ENCODE results near the gene ACOT8. TPM values are rescaled to one million over a fixed set of nuclear protein-coding genes. Genes with fewer than 3 reads are reported as not detected.
A peak's percentile ranks its signal among the peaks of the same experiment; 100 is the strongest.

ACOT8 gene
- polyA plus RNA-seq, 1 donor (not counting 4 experiments of a cell fraction or from before 2014, with no cell fraction given): 23.9 TPM

GRCh38 chr20:45812157-45813005, 44.8 kb downstream of the ACOT8 start, which contains the start of gene UBE2C:
Gene UBE2C (plus strand): TSS chr20:45812644. CDS start chr20:45812696, 52 bp downstream.
- Histone ChIP-seq H3K9me3 (ENCODE audit: control insufficient read depth, low read depth, low read length) (no peaks in the 10 kb centered on the region), H3K27me3 (ENCODE audit: control insufficient read depth, extremely low read depth, insufficient read depth, low read length) (no peaks in the 10 kb centered on the region), H3K9ac (ENCODE audit: control insufficient read depth, extremely low read depth, insufficient read depth, low read length) (peak within 1 kb of the TSS; percentile 85), H3K9me1 (ENCODE audit: control insufficient read depth, extremely low read depth, insufficient read depth, low read length) (no peaks in the 10 kb centered on the region), H3K79me2 (ENCODE audit: control insufficient read depth, insufficient read depth, low read length) (peaks cover 21% of the 10 kb centered on the region), H3K4me3 (ENCODE audit: control insufficient read depth in 2 of 3, extremely low read depth in 1 of 3, insufficient read depth in 2 of 3, low read depth in 1 of 3, low read length in 3 of 3) (peak within 1 kb of the TSS; percentile 63 to 86 (median 82)), H3K4me2 (ENCODE audit: control insufficient read depth, extremely low read depth, insufficient read depth, low read depth, low read length) (peak within 1 kb of the TSS; percentile 87), H2AFZ (ENCODE audit: control insufficient read depth, low read length) (peak within 1 kb of the TSS; percentile 81), H3K36me3 (ENCODE audit: control insufficient read depth in 2 of 2, extremely low read depth in 1 of 2, insufficient read depth in 2 of 2, low read length in 2 of 2) (peaks cover 13 to 20% of the 10 kb centered on the region in 2 experiments), H4K20me1 (ENCODE audit: control insufficient read depth, extremely low read depth, insufficient read depth, low read length) (peaks cover 6% of the 10 kb centered on the region), H3K4me1 (ENCODE audit: control insufficient read depth, extremely low read depth, insufficient read depth, low read length) (peaks cover 13% of the 10 kb centered on the region), H3K27ac (ENCODE audit: control insufficient read depth, insufficient read depth, low read length) (peak within 1 kb of the TSS; percentile 76)
- DNase-seq (ENCODE audit: low read depth, low spot score): peak; percentile 84
- TF ChIP-seq, protein P1, sequence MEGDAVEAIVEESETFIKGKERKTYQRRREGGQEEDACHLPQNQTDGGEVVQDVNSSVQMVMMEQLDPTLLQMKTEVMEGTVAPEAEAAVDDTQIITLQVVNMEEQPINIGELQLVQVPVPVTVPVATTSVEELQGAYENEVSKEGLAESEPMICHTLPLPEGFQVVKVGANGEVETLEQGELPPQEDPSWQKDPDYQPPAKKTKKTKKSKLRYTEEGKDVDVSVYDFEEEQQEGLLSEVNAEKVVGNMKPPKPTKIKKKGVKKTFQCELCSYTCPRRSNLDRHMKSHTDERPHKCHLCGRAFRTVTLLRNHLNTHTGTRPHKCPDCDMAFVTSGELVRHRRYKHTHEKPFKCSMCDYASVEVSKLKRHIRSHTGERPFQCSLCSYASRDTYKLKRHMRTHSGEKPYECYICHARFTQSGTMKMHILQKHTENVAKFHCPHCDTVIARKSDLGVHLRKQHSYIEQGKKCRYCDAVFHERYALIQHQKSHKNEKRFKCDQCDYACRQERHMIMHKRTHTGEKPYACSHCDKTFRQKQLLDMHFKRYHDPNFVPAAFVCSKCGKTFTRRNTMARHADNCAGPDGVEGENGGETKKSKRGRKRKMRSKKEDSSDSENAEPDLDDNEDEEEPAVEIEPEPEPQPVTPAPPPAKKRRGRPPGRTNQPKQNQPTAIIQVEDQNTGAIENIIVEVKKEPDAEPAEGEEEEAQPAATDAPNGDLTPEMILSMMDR (optimal IDR thresholded peaks at IDR 0.05 in 1 of 3, IDR thresholded peaks at IDR 0.05 in 1 of 3, conservative IDR thresholded peaks at IDR 0.05 in 1 of 3; ENCODE audit: extremely low read depth in 1 of 3, insufficient read depth in 2 of 3, low read length in 3 of 3): no peak
- TF ChIP-seq EZH2 (IDR thresholded peaks at IDR 0.05; ENCODE audit: low read length): no peak
- dilution Hi-C loops (cut with MboI; ENCODE audit: extremely low pct_ligation_motif_present, low sequenced_read_pairs): no loop called here
- FAIRE-seq: peak; percentile 91

- DNase-seq (ENCODE audit: low read depth, low spot score) (no peak), FAIRE-seq (no peak)
- Histone ChIP-seq H3K9ac (ENCODE audit: control insufficient read depth, extremely low read depth, insufficient read depth, low read length) (no peak overlapping the region), H3K9me3 (ENCODE audit: control insufficient read depth, low read depth, low read length) (no peaks in the 10 kb centered on the region), H3K27me3 (ENCODE audit: control insufficient read depth, extremely low read depth, insufficient read depth, low read length) (no peaks in the 10 kb centered on the region), H3K27ac (ENCODE audit: control insufficient read depth, insufficient read depth, low read length) (no peak overlapping the region), H3K4me1 (ENCODE audit: control insufficient read depth, extremely low read depth, insufficient read depth, low read length) (peaks cover 13% of the 10 kb centered on the region), H2AFZ (ENCODE audit: control insufficient read depth, low read length) (no peak overlapping the region), H3K36me3 (ENCODE audit: control insufficient read depth in 2 of 2, extremely low read depth in 1 of 2, insufficient read depth in 2 of 2, low read length in 2 of 2) (peaks cover 18 to 20% of the 10 kb centered on the region in 2 experiments), H3K4me2 (ENCODE audit: control insufficient read depth, extremely low read depth, insufficient read depth, low read depth, low read length) (no peak overlapping the region), H4K20me1 (ENCODE audit: control insufficient read depth, extremely low read depth, insufficient read depth, low read length) (no peaks in the 10 kb centered on the region), H3K9me1 (ENCODE audit: control insufficient read depth, extremely low read depth, insufficient read depth, low read length) (no peaks in the 10 kb centered on the region), H3K4me3 (ENCODE audit: control insufficient read depth in 2 of 3, extremely low read depth in 1 of 3, insufficient read depth in 2 of 3, low read depth in 1 of 3, low read length in 3 of 3) (no peak overlapping the region), H3K79me2 (ENCODE audit: control insufficient read depth, insufficient read depth, low read length) (peaks cover 19% of the 10 kb centered on the region)
- TF ChIP-seq, protein P1 (optimal IDR thresholded peaks at IDR 0.05 in 1 of 3, IDR thresholded peaks at IDR 0.05 in 1 of 3, conservative IDR thresholded peaks at IDR 0.05 in 1 of 3; ENCODE audit: extremely low read depth in 1 of 3, insufficient read depth in 2 of 3, low read length in 3 of 3): no peak
- no peak for TF ChIP-seq EZH2 (IDR thresholded peaks at IDR 0.05; ENCODE audit: low read length)
- dilution Hi-C loops (cut with MboI; ENCODE audit: extremely low pct_ligation_motif_present, low sequenced_read_pairs): no loop called here
Measured at GRCh38 chr20:45810191-45810970, 46.8 kb downstream of the ACOT8 start.
